ENCODE measurements around the gene C11orf42.

Gene C11orf42

DNA sequence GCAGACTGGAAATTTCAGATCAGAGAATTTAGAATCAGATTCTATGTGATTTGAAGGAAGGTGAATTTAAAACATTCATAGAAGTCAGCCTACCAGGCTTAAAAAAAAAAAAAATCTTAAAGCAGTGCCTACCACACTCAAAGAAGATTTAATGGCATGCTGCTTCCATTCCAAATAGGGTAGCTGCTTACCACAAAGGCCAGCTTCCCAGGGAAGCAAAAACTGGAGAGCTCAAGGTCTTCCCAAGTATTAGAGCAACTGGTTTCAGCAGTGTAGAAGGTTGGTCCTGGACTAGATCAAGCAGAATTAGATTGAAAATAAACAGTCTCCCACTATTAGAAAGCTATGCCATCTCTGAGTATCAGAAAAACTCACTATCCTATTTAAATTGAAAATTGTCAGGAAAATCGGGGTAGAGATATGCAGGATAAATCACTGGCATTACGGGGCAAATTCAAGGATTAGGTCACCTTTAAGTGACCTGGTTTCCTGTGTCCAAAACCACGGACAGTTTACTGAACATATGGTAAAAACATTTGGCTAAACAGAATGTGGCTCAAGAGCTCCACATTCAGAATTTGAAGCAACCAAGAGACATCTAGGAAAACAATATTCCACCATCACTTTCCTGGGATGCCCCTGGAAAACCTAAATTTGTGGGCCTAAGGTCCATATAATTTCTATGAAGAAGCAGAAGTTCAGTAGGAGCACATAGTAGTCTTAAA is 1.3 kb downstream of the C11orf42 start:
- H3K4me3 ChIP-seq (ENCODE audit: low read depth, low read length) = no peak overlapping the region
- TF ChIP-seq CTCF (IDR thresholded peaks at IDR 0.05; ENCODE audit: borderline replicate concordance, insufficient read depth, low read depth, low read length) = no peak

DNA sequence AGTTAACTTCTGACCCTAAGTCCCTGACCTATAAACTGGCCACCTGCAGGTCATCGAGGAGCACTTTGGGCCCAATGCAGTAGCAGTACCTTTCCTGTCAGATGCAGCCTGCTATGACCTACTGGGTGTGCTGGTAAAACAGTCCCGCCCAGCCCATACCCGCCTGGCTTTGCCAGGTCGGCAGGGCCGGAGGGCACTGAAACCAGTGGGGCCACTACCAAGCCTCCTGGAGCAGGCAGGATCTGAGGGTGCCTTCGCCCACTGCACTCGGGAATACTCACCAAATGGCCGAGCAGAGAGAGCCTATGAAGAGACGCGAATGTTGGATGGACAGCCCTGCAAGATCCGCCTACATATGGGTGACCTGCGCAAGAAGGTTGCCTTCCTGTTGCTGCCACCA is 4.4 kb downstream of the C11orf42 start:
- TF ChIP-seq CTCF (IDR thresholded peaks at IDR 0.05; ENCODE audit: borderline replicate concordance, insufficient read depth, low read depth, low read length) = no peak
- H3K4me3 ChIP-seq (ENCODE audit: low read depth, low read length) = no peak overlapping the region

- H3K4me3 ChIP-seq (ENCODE audit: low read depth, low read length) = no peak overlapping the region
- TF ChIP-seq CTCF (IDR thresholded peaks at IDR 0.05; ENCODE audit: borderline replicate concordance, insufficient read depth, low read depth, low read length) = no peak
Observed at GRCh38 chr11:6210274-6210955, 5.1 kb downstream of the C11orf42 start.

DNA sequence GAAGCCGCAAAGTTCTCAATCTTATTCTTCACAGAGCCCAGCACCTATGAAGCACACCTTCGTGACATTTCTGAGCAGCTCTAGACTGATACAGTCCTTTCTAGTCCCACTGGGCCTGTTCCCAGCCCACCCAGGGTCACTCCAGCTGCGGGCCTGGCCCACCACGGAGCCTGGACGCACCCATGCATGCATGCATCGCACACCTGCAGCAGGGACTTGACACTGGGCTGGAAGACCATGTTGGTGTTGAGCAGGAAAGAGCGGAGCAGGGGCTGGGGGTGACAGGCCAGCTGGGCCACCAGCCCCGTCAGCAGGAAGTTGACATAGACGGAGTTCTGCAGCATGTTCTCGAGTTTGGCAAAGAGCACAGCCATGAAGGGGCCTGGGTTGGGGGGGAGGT is 9.2 kb downstream of the C11orf42 start:
- TF ChIP-seq CTCF (IDR thresholded peaks at IDR 0.05; ENCODE audit: borderline replicate concordance, insufficient read depth, low read depth, low read length) = no peak
- H3K4me3 ChIP-seq (ENCODE audit: low read depth, low read length) = no peak overlapping the region

DNA sequence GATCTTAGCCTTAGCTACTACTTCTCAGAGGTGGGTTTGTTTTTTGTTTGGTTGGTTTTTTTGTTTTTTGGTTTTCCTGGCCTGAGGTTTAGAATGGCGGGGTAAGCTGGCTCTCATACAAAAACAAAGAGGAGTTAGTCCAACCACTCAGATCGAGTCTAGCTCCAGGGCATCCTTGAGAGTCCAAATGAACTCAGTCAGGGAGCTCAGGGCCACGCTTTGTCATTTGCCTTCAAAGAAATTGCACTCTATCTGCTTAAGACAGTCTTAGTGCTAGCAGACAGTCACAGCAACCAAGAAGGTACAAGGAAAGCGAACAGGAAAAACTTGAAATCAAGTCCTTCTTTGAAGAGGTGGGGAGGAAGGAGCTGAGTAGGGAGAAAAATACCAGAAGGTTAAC is 11.1 kb downstream of the C11orf42 start:
- no peak overlapping the region for H3K4me3 ChIP-seq (ENCODE audit: low read depth, low read length)
- TF ChIP-seq CTCF (IDR thresholded peaks at IDR 0.05; ENCODE audit: borderline replicate concordance, insufficient read depth, low read depth, low read length) = no peak

DNA sequence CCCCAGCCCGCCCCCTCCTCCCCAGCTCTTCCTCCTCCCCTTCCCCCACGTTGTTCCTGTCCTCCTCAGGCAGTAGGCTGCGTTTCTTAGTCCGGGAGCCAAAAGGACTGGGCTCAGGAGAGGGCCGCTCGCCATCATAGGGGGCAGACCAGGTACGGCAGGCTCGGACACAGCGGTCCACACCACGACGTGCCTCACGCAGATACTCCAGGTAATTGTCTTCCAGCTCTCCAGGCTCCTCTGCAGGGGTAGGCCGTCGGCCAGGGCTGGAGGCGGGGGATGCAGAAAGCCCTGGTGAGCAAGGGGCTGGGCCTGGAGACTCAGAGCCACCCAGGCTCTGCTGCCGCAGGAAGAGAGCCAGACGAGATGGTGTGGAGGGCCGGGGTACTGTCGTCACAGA is 12.4 kb downstream of the C11orf42 start:
- no peak for TF ChIP-seq CTCF (IDR thresholded peaks at IDR 0.05; ENCODE audit: borderline replicate concordance, insufficient read depth, low read depth, low read length)
- H3K4me3 ChIP-seq (ENCODE audit: low read depth, low read length) = no peak overlapping the region

GRCh38 chr11:6219359-6219758 is 14.0 kb downstream of the C11orf42 start:
- no peak for TF ChIP-seq CTCF (IDR thresholded peaks at IDR 0.05; ENCODE audit: borderline replicate concordance, insufficient read depth, low read depth, low read length)
- no peak overlapping the region for H3K4me3 ChIP-seq (ENCODE audit: low read depth, low read length)
